Stimulated activated CD4-positive, alpha-beta T cell treated with anti-CD3 and anti-CD28 coated beads, Interleukin-2, amount 100 ng/mL, for 4 hours (primary cell): ENCODE measurements around the gene TRIP4.
"Not testable (repeated sequence)": the region's sequence is repeated elsewhere in the genome, so short reads cannot be mapped to it uniquely, and the experiment has no call there.

Experiments used
- DNase-seq: peaks from one replicate; pipeline ENCODE4 v3.0.0-alpha.2; 2020; ENCODE audit warnings: low read depth

The TRIP4 gene

DNA sequence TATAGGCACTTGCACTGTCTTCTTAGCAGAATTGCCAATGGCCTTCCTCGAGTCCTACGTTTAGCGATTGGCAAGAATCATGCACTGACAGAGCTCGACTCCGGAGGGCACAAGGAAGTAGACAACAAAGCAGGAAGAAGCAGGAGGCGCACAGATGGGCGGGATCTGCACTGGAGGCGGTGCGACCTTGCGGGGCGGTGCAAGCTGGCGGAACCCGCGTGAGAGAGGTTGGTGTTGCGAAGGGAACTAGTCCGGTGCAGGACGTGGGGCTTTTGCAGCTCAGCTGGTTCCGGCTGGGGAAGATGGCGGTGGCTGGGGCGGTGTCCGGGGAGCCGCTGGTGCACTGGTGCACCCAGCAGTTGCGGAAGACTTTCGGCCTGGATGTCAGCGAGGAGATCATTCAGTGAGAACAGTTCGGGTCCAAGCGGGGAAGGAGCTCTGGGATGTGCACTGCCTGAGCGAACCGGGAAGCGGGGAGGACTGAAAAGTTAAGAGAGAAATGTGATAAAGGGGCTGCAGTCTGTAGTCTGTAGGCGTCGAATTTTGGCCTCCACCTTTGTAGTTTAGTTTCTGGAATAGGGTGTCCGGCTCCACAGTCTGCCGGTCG is at the start of gene TRIP4:
Gene TRIP4 (plus strand): TSS at position 275 of the 607 bp plus-strand sequence. CDS start 28 bp downstream, at position 303.
- DNase-seq, result peak; percentile 93

GRCh38 chr15:64340355-64340754 is 47.3 kb upstream of the TRIP4 start:
- no peak for DNase-seq

- no peak for DNase-seq
Measured at GRCh38 chr15:64341961-64342360, 45.7 kb upstream of the TRIP4 start.

- DNase-seq, result no peak
Measured at GRCh38 chr15:64343222-64343621, 44.4 kb upstream of the TRIP4 start.

DNA sequence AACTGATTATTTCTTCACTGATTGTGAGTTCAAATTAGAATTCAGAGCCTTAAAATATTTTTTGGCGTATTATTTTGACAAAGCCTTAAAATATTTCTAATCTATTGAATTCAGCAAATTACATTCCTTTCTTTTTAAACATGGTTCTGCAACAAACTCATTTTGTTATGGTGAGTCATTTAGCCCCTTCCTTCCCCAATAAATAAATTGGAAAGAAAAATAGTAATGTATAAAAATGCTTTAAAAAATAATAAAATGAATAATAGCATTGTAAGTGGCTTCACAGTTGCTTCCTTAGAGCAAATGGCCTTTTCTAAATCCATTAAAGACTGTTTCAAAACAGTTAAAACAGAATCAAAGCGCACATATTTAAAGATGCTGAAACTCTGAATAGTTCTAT is 43.8 kb upstream of the TRIP4 start:
- no peak for DNase-seq

DNA sequence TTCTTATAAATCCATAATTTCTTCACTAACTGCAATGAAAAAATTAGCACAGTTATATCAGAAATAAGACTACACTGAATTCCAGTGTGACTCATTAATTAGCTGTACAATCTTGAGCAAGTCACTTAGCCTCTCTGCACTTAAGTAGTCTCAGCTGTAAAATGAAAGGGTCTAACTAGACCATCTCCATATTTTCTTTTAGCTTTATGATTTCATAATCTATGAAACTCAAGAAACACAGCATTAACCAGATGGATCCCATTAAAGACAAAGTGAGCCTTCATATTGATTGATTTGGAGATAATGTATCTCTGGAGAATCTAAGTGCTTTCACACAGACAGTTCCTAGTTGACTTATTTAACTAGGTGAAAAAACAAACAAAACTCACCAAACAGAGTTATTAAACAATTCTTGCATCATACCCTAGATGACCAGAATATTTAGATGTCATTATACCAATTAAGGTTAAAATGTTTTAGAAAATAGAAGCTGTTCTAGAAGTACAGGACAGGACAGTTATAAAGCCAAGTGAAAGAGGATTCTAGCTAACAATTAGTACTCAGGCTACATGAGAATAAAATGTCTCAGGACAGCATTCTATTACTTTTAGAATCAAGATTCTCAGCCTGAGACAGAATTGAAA is 42.9 kb upstream of the TRIP4 start:
- DNase-seq, result no peak

- DNase-seq, result not testable (repeated sequence)
Measured at GRCh38 chr15:64346242-64346641, 41.4 kb upstream of the TRIP4 start.

DNA sequence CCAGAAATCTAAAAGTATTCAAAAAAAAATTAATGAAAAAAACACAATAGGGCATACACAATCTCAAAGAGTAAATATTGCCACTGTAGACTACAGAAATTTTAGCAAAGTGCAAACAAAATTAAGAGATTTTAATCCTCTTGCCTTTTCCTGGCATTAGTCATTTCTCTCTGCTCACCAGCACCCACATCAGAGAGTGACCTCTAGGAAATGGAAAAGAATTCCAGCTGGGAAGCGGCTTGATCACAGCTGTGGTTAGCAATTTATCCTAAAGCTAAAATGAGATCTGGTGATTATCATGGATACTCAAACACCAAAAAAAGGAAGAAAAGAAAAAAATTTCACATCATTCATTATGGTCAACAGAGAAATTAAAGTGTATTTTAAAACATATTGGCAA is 39.2 kb upstream of the TRIP4 start:
- no peak for DNase-seq

DNA sequence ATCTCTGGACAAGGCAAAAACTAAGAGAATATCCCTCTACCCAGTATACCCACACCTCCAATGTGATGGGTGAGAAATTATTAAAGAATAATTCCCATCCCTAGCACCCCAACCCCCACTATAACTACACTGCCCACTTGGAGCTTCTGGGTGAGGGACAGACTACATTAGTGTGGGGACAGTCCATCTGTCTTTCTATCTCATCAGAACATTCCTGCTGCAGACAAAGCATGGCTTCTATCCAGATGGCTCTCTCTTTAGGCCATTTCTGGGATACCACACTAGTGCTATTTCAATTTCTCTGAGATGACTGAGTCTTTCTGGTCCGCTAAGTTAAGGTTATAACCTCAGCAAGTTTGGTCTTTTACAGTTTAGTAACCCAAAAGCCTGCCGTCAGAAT is 38.3 kb upstream of the TRIP4 start:
- DNase-seq, result no peak

DNA sequence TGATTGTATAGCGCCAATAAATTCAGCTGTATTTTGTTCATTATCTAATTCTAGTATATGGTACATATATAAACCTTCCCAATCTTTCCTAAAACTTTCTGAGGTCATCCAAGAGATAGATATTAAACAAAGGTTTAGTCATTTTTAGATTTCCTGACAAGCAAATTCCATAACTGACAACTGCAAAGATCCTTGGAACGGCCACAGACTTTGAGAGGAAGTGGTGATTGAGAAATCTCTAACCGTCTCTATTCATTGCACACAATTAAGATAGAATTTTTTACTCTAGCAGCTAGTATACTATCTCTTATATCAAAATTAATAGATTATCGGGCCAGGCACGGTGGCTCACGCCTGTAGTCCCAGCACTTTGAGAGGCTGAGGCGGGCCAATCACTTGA is 36.4 kb upstream of the TRIP4 start:
- no peak for DNase-seq

DNA sequence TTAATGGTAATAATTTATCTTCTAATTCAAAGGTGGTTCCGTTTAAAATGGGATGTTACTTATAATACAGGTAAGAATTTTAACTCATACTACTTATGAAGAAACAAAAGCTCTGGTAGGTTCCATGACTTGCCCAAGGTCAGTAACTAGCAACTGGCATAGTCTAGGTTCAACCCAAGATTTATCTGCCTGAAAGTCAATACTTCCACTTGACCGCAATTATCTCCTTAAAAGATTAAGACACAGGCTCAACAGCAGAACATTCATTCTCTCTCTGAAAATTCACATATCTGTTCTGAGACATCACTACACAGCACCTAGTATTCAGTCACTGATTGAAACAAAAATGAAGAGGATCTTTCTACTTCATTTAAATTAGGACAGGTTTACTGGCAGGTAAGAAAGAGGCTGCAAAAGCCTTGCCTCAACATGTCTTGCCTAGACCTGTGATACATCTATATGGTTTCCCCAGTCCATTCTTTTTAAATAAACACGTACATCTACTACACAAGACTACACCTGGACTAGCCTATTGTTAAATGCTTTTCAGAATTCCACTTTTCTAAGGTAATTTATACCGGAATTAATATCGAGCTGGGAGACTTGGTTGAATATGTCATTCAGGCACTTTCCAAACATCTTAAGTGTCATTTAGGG is 32.8 kb upstream of the TRIP4 start:
- no peak for DNase-seq

DNA sequence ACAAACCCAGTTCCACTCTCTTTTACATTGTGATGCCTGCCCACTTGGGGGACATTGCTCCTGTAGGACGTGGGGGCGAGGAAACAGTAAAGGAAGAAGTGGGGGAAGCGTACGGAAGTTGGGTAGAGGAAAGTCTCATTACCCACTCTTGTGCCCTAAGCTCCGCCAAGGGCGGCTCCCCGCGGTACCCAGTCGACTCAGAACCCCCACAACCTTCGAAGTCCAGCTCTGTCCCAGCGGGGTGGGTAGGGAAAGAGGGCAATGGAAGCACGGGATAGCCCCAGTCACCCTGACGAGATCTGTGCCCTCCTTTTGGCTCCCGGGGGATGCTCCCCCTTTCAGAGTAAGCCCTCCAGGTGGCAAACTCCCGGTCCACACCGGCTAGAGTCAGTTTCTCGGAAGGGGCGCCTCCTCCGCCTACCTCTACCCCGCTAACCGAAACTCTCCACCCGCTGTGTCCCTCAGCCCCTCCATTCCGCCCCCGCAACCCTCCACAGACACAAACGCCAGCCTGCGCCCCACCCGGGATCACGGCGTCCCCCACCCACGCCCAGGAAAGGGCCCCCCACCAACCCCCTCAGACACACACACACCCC is 32.2 kb upstream of the TRIP4 start:
- DNase-seq, result peak; percentile 56

DNA sequence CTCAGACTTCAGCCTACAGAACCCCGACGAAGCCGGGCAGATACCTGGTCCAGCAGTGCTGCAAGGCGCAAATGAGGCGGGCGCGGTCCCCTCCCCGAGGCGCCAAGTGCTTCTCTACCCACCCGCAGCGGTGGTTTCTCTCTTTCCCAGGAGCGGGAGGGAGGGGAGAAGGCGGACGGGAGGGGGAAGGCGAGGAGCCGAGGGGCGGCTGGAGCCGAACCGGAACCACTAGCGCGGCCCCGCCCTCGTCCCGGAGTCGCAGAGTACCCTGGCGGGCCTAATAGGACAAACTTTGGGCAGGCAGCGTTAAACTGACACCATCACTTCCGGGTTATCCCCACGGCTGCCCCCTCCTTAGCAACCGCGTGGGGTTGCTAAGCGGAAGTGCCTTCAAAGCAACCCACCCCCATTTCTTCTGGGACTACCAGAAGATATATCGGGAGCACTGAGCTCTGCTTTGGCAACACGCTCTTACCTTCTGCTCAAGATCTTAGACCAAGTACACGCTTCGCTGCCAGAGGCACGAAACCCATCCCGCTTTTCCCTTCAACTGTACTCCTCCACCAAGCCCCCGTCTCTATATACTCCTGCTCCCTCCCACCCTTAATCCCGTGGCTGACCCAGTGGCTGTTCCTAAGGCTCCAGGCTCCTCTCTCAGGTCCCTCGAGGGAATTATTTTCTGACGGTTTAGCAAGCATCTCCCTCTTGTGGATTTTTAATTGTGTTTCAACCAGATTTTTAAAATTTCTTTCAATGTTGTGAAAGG is 31.5 kb upstream of the TRIP4 start, which contains the start of gene CSNK1G1:
Gene CSNK1G1 (minus strand): TSS at position 230 of the 766 bp plus-strand sequence. CDS start 55,674 bp downstream, outside the sequence.
- peak; percentile 92 for DNase-seq

DNA sequence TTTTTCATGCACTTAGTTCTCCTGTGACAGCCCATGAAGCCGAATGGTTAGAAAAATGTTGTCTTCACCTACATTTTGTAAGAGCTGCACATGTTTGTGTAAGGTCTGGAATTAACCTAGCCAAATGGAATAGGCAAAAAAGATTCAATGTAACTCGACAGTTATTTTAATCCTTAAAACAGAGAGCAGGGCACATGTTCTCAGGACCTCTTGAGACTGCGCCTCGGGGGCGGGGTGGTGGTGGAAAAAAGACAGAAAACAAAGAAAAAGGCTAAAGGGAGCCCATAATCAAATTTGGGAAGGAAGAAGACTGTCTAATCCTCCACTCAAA is 31.0 kb upstream of the TRIP4 start:
- no peak for DNase-seq

DNA sequence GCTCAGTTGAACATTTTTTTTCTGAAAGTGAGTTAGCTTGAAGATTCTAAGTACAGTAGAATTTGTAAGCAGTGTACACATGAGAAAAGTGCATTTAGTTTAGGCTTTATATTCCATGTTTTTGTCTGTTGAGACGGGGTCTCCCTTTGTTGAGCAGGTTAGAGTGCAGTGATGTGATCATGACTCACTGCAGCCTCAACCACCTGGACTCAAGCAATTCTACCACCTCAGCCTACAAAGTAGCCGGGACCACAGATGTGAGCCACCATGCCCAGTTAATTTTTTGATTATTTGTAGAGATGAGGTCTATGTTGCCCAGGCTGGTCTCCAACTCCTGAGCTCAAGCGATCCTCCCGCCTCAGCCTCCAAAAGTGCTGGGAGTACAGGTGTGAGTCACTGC is 26.4 kb upstream of the TRIP4 start:
- DNase-seq, result no peak

- no peak for DNase-seq
Measured at GRCh38 chr15:64369078-64369607, 18.5 kb upstream of the TRIP4 start.

DNA sequence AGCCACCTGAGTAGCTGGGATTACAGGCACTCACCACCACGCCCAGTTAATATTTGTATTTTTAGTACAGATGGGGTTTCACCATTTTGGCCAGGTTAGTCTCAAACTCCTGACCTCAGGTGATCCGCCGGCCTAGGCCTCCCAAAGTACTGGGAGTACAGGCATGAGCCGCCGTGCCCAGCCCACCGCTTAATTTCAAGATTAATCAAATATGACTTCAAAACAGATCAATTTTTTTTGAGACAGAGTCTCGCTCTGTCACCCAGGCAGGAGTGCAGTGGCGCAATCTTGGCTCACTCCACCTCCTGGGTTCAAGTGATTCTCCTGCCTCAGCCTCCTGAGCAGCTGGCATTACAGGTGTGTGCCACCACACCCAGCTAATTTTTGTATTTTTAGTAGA is 16.3 kb upstream of the TRIP4 start:
- not testable (repeated sequence) for DNase-seq

DNA sequence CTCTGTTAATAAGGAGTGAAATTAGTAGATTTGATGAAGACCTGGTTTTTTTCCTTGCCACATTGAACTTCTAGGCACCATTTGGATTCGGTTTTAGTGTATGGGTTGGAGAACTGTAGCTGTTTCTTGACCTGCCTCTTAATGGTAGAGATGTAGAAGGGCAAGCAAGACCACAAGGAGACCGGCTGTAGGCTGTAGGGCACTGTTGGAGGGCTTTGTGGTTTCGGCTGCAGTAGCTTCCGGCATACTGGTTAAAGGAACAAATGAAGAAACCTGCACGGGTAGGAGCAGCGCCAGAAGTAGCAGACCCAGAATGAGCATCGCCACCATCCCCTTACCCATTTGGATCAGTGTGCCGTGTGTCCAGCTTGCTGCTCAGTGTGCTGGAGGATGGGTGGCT is 14.3 kb upstream of the TRIP4 start:
- no peak for DNase-seq

GRCh38 chr15:64379216-64379960 is 8.2 kb upstream of the TRIP4 start:
- DNase-seq, result no peak

GRCh38 chr15:64380130-64380870 is 7.3 kb upstream of the TRIP4 start:
- not testable (repeated sequence) for DNase-seq
